Measurements from ENCODE around the gene TRAFD1. TPM values are rescaled to one million over a fixed set of nuclear protein-coding genes. Genes with fewer than 3 reads are reported as not detected.
"Not testable (repeated sequence)": the region's sequence is repeated elsewhere in the genome, so short reads cannot be mapped to it uniquely, and the experiment has no call there.

The TRAFD1 gene, protein sequence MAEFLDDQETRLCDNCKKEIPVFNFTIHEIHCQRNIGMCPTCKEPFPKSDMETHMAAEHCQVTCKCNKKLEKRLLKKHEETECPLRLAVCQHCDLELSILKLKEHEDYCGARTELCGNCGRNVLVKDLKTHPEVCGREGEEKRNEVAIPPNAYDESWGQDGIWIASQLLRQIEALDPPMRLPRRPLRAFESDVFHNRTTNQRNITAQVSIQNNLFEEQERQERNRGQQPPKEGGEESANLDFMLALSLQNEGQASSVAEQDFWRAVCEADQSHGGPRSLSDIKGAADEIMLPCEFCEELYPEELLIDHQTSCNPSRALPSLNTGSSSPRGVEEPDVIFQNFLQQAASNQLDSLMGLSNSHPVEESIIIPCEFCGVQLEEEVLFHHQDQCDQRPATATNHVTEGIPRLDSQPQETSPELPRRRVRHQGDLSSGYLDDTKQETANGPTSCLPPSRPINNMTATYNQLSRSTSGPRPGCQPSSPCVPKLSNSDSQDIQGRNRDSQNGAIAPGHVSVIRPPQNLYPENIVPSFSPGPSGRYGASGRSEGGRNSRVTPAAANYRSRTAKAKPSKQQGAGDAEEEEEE
- polyA plus RNA-seq, result 10 to 100 TPM; 46.2 to 84.6 (median 79.5) TPM

DNA sequence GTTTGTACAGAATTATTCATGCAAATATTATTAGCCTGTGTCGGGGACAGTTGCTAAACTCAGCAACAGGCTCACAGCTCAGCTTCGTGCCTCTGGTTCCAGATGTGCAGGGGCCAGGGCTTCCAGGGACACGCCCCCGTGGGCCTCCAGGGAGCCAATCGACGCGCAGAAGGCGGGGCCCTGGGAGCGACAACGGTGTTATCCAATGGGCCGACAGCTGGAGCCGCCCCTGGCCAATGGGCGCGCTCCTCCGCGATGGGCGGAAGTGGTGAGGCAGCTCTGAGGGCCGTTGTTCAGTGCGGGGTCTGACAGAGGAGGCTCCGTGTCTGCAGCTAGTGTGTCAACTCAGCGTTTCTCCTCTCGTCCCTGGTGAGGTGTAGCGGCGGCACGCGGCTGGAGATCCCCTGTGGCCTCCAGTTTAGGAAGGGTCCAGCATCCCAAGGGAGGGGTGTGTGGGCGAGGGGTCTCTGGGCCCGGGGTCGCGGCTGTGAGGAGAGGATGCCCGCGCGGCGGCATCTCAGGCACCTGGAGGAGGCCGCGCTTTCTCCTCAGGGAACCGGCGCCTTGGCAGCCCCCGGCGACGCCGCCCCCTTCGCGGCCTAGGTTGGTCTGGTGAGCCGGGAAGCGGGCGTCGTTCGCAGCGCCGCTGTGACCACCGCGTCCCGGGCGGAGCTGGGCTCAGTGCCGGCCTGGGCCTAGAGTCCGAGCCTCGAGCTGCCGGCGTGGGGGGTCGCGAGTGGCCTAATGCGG, at the start of gene TRAFD1:
TRAFD1 (plus strand) TSS at position 311 of the 750 bp plus-strand sequence. CDS start 4,963 bp downstream, outside the sequence.
- no peaks in the 10 kb centered on the region for H3K9me3 Mint-ChIP-seq
- peaks cover 39 to 46% of the 10 kb centered on the region in 2 donors for H3K4me1 Mint-ChIP-seq
- peak within 1 kb of the TSS; percentile 73 to 91 (median 88) for H3K4me3 Mint-ChIP-seq
- DNase-seq, result peak; percentile 98 to 99 (median 98)
- H3K27ac Mint-ChIP-seq, result peak within 1 kb of the TSS; percentile 73 to 89 (median 86)
- peaks cover 2 to 8% (median 6%) of the 10 kb centered on the region in 3 donors for H3K27me3 Mint-ChIP-seq (ENCODE audit: low read depth in 3 of 3)
- H3K36me3 Mint-ChIP-seq, result no peaks in the 10 kb centered on the region

DNA sequence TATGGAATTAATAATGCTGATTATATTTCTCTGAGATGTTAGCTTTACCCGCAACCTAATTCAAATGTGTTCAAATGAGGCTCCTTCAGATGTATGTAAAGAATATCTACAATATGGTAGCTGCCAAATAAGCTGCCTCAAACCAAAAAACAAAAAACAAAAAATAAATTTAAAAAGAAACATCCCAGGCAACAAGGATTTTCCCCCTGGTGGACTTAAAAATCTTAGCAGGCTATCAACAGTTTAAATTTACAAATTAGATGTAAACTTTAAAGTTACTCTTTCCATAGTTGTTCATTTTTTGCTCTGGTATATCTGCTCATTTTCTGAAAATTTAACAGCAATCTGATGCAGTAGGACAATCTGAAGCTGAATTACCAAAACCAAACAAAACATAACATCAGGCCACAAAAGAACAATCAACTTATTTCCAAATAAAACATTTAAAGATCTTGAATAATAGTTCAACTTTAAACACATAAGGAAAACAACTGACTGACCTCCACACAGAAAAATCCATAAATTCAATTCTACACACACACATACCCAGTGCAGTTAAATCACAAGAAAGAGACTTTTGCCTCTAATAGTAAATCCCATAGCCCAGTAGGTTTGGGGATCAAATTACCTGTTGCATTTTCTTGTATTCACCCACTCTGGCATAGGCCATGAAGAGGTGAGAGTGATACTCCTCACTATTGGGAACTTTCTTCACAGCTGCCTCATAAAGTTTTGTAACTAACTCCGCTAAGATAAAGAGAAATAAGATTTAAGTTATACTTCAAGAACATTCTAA, 38.1 kb upstream of the TRAFD1 start:
- peaks cover 5 to 6% of the 10 kb centered on the region in 2 donors for H3K4me1 Mint-ChIP-seq
- no peaks in the 10 kb centered on the region for H3K9me3 Mint-ChIP-seq
- DNase-seq, result no peak
- peaks cover 5 to 27% (median 15%) of the 10 kb centered on the region in 3 donors for H3K36me3 Mint-ChIP-seq
- peak overlapping the region in 3 of 6 donors; percentile 0 to 4 (median 0) for H3K27ac Mint-ChIP-seq
- no peaks in the 10 kb centered on the region for H3K27me3 Mint-ChIP-seq (ENCODE audit: low read depth in 3 of 3)
- H3K4me3 Mint-ChIP-seq, result no peak overlapping the region

DNA sequence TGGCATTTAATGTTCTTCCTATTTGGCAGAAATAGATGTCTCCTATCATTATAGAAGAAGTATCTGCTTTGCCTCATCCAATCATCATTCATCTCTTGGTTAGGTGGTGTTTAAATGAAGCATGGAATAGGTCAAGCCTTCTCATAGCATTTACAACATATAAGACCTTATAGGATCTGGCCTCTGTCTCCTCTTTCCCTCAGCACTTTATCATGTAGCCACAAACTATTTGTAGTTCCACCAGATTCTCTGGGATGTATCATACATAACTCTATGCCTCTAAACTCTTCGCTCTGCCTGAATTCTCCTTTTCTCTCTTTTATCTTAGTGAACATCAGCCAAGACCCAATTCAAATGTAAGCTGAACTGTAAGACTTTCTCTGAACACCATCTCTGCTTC, 37.5 kb upstream of the TRAFD1 start:
- Mint-ChIP-seq H3K36me3 (peaks cover 5 to 24% (median 15%) of the 10 kb centered on the region in 3 donors), H3K9me3 (no peaks in the 10 kb centered on the region), H3K4me1 (peaks cover 5% of the 10 kb centered on the region in 2 donors), H3K4me3 (no peak overlapping the region), H3K27ac (peak overlapping the region in 3 of 6 donors; percentile 0 to 6 (median 3)), H3K27me3 (ENCODE audit: low read depth in 3 of 3) (no peaks in the 10 kb centered on the region)
- DNase-seq, result no peak

DNA sequence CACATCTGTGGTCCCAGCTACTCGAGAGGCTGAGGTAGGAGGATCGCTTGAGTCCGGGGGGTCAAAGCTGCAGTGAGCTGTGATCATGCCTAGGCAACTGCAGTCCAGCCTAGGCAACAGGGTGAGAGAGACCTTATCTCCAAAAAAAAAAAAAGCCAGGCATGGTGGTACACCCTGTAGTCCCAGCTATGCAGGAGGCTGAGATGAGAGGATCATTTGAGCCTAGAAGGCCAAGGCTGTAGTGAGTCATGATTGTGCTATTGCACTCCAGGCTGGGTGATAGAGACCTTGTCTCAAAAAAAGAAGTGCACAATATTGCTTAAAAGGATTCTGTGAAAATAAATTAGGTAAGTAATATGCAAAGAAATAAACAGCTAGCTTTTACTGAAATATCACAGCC, 33.8 kb upstream of the TRAFD1 start:
- DNase-seq, result no peak
- H3K36me3 Mint-ChIP-seq, result peaks cover 5 to 17% (median 12%) of the 10 kb centered on the region in 3 donors
- peaks cover 3 to 12% of the 10 kb centered on the region in 2 donors for H3K4me1 Mint-ChIP-seq
- H3K27me3 Mint-ChIP-seq (ENCODE audit: low read depth in 3 of 3), result no peaks in the 10 kb centered on the region
- H3K4me3 Mint-ChIP-seq, result no peak overlapping the region
- no peak overlapping the region for H3K27ac Mint-ChIP-seq
- no peaks in the 10 kb centered on the region for H3K9me3 Mint-ChIP-seq

DNA sequence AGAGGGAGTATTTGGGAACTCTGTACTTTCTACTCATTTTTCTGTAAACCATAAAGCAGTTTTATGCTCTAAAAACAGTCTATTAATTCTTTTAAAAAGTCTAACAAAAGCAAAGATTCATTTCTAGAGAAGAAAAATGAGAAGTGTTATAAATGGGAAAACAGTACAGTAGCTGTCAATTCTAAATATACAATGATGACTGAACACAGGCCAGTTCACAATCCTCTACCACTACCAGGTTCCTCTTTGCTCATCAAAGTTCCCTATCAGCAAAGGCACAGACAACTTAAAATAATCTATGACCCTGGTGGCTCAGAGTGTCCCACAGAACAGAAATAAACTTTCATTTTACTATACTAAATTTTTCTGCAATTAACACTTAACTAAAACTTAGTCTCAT, 29.3 kb upstream of the TRAFD1 start:
- peaks cover 3 to 11% (median 3%) of the 10 kb centered on the region in 3 donors for H3K36me3 Mint-ChIP-seq
- H3K9me3 Mint-ChIP-seq, result no peaks in the 10 kb centered on the region
- no peaks in the 10 kb centered on the region for H3K27me3 Mint-ChIP-seq (ENCODE audit: low read depth in 3 of 3)
- no peak overlapping the region for H3K4me3 Mint-ChIP-seq
- peak overlapping the region in 2 of 6 donors; percentile 28 to 45 for H3K27ac Mint-ChIP-seq
- no peak for DNase-seq
- peaks cover 4 to 21% of the 10 kb centered on the region in 2 donors for H3K4me1 Mint-ChIP-seq

DNA sequence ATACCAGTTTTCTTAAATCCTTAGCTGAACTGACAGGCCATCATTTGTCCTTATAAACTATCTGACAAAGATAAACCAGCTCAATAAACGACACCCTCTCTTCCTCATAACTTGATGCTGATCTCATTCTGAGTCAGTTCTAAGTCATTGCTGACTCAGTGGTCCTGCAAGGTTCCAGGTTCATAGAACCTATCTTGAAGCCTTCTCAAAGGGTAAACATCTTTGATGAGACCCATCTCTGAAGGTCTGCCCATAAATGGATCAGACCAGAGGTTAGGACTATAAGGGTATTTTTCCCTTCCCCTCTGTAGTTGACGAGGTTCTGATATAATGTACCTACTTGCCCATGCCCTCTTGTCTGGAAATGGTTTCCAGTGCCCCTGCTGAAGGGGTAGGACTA, 28.7 kb upstream of the TRAFD1 start:
- H3K27ac Mint-ChIP-seq, result peak overlapping the region in 1 of 6 donors; percentile 35
- no peaks in the 10 kb centered on the region for H3K9me3 Mint-ChIP-seq
- no peaks in the 10 kb centered on the region for H3K27me3 Mint-ChIP-seq (ENCODE audit: low read depth in 3 of 3)
- H3K4me3 Mint-ChIP-seq, result no peak overlapping the region
- H3K4me1 Mint-ChIP-seq, result peaks cover 4 to 25% of the 10 kb centered on the region in 2 donors
- DNase-seq, result no peak
- peaks cover 3 to 11% (median 5%) of the 10 kb centered on the region in 3 donors for H3K36me3 Mint-ChIP-seq

DNA sequence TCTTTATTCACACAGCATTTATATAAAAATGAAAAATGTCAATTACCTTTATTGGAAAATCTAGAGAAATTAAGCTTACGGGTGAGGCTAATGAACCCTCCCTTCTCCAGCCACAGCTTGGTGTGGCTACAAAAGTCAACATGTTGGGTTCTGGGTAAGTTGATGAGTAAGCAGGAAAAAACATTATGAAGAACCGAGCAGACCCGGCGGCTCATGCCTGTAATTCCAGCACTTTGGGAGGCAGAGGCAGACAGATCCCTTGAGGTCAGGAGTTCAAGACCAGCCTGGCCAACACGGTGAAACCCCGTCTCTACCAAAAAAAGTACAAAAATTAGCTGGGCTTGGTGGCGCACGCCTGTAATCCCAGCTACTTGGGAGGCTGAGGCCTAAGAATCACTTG, 27.7 kb upstream of the TRAFD1 start:
- Mint-ChIP-seq H3K36me3 (peaks cover 3 to 11% (median 5%) of the 10 kb centered on the region in 3 donors), H3K4me3 (no peak overlapping the region), H3K27me3 (ENCODE audit: low read depth in 3 of 3) (no peaks in the 10 kb centered on the region), H3K27ac (no peak overlapping the region), H3K9me3 (no peaks in the 10 kb centered on the region), H3K4me1 (peaks cover 7 to 25% of the 10 kb centered on the region in 2 donors)
- no peak for DNase-seq

DNA sequence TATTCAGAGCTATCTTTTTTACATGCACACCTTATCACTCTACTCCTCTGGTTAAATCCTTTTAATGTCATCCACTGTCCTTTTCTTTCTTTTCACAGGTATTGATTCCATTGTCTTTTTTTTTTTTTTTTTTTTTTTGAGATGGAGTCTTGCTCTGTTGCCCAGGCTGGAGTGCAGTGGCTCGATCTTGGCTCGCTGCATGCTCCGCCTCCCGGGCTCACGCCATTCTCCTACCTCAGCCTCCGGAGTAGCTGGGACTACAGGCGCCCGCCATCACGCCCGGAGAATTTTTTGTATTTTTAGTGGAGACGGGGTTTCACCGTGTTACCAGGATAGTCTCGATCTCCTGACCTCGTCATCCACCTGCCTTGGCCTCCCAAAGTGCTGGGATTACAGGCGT, 24.9 kb upstream of the TRAFD1 start:
- Mint-ChIP-seq H3K36me3 (peaks cover 3 to 11% (median 5%) of the 10 kb centered on the region in 3 donors), H3K4me1 (peaks cover 13 to 40% of the 10 kb centered on the region in 2 donors)

DNA sequence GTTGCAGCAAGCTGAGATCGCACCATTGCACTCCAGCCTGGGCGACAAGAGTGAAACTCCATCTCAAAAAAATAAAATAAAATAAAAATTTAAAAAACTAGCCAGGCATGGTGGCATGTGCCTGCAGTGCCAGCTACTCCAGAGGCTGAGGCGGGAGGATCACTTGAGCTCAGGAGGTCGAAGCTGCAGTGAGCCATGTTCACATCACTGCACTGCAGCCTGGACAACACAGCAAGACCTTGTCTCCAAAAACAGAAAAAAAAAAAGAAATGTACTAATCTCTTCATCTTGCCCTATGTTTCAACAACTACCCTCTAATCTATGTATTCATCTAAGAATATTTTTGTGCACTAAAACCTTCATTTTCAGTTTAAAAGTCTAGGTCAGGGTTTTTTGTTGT, 23.2 kb upstream of the TRAFD1 start:
- DNase-seq, result no peak
- H3K36me3 Mint-ChIP-seq, result peaks cover 3 to 8% (median 5%) of the 10 kb centered on the region in 3 donors
- H3K4me1 Mint-ChIP-seq, result peaks cover 25 to 40% of the 10 kb centered on the region in 2 donors
- no peaks in the 10 kb centered on the region for H3K27me3 Mint-ChIP-seq (ENCODE audit: low read depth in 3 of 3)
- no peaks in the 10 kb centered on the region for H3K9me3 Mint-ChIP-seq
- no peak overlapping the region for H3K4me3 Mint-ChIP-seq
- no peak overlapping the region for H3K27ac Mint-ChIP-seq

More for the DNA sequence above, 24.9 kb upstream of the TRAFD1 start:
- not testable (repeated sequence) for H3K27me3 Mint-ChIP-seq (ENCODE audit: low read depth in 3 of 3); H3K27ac Mint-ChIP-seq; H3K4me3 Mint-ChIP-seq; DNase-seq; H3K9me3 Mint-ChIP-seq

DNA sequence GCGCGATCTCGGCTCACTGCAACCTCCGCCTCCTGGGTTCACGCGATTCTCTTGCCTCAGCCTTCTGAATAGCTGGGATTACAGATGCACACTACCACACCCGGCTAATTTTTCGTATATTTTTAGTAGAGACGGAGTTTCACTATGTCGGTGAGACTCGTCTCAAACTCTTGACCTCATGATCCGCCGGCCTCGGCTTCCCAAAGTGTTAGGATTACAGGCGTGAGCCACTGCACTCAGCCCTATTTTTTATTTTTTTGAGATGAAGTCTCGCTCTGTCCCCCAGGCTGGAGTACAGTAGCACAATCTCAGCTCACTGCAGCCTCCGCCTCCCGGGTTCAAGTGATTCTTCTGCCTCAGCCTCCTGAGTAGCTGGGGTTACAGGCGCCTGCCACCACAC, 22.6 kb upstream of the TRAFD1 start:
- H3K27me3 Mint-ChIP-seq (ENCODE audit: low read depth in 3 of 3); DNase-seq; H3K4me3 Mint-ChIP-seq; H3K36me3 Mint-ChIP-seq; H3K9me3 Mint-ChIP-seq; H3K27ac Mint-ChIP-seq: not testable (repeated sequence)
- H3K4me1 Mint-ChIP-seq, result peaks cover 32 to 46% of the 10 kb centered on the region in 2 donors

DNA sequence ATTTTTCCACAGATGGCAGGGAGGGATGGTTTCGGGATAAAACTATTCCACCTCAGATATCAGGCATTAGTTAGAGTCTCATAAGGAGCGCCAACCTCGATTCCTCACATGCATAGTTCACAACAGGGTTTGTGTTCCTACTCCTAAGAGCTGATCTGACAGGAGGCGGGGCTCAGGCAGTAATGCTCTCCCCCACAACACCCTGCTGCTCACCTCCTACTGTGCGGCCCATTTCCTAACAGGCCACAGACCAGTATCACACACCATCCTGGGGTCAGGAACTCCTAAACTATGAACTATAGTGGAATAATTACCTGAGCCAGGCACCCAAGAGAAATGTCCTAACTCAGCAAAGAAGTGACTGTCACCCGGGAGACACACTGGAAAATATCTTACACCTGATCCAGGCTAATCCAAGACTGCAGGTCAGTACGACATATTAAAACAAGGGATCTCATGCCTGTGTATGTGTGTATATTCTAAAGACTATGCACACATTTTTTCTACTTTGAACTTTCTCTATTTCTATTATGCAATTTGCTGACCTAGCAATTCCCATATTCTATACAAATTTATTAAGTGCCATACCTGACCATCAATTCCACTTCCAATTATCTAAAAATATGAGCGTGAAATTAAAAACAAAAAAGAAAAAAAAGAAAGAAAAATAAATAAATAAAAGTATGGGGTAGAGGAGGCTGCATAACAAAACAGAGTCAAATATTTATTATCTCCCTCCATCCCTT, 21.4 kb upstream of the TRAFD1 start:
- H3K27me3 Mint-ChIP-seq (ENCODE audit: low read depth in 3 of 3), result peaks cover 2 to 8% (median 4%) of the 10 kb centered on the region in 3 donors
- H3K27ac Mint-ChIP-seq, result no peak overlapping the region
- H3K4me3 Mint-ChIP-seq, result no peak overlapping the region
- no peaks in the 10 kb centered on the region for H3K9me3 Mint-ChIP-seq
- H3K36me3 Mint-ChIP-seq, result peaks cover 3 to 8% (median 5%) of the 10 kb centered on the region in 3 donors
- DNase-seq, result no peak
- peaks cover 36 to 55% of the 10 kb centered on the region in 2 donors for H3K4me1 Mint-ChIP-seq

DNA sequence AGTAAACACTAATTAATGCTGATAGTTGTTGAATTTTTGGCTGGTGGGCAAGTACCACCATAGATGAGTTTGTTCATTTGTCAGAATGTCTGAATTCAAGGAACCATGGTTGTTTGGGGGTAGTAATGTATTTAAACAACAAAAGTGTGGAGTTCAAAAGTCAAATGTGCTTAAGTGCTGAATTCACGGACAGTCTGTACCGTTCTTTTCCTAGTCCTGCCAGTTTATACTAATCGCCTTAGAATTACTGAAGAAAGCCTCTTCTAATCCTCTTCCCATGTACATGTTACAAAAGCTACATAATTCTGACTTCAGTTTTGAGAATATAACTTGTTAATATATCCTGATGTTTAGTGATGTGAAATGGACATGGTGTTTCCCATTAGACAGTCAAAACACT, 19.5 kb upstream of the TRAFD1 start:
- peak overlapping the region in 3 of 6 donors; percentile 9 to 25 (median 14) for H3K27ac Mint-ChIP-seq
- peaks cover 40 to 59% of the 10 kb centered on the region in 2 donors for H3K4me1 Mint-ChIP-seq

More for the DNA sequence above, 19.5 kb upstream of the TRAFD1 start:
- no peak for DNase-seq
- Mint-ChIP-seq H3K4me3 (no peak overlapping the region), H3K36me3 (peaks cover 2 to 5% (median 4%) of the 10 kb centered on the region in 3 donors), H3K9me3 (no peaks in the 10 kb centered on the region), H3K27me3 (ENCODE audit: low read depth in 3 of 3) (peaks cover 4 to 8% (median 4%) of the 10 kb centered on the region in 3 donors)
